IPS-NIHi11 (cell line): Measurements from ENCODE around the gene PRKRIP1.
"Not testable (repeated sequence)": the region's sequence is repeated elsewhere in the genome, so short reads cannot be mapped to it uniquely, and the experiment has no call there.

Experiments
- DNase-seq: peaks from one replicate; pipeline ENCODE4 v3.0.0; 2012; ENCODE audit warnings: mixed read lengths, low spot score

The PRKRIP1 gene, protein sequence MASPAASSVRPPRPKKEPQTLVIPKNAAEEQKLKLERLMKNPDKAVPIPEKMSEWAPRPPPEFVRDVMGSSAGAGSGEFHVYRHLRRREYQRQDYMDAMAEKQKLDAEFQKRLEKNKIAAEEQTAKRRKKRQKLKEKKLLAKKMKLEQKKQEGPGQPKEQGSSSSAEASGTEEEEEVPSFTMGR

DNA sequence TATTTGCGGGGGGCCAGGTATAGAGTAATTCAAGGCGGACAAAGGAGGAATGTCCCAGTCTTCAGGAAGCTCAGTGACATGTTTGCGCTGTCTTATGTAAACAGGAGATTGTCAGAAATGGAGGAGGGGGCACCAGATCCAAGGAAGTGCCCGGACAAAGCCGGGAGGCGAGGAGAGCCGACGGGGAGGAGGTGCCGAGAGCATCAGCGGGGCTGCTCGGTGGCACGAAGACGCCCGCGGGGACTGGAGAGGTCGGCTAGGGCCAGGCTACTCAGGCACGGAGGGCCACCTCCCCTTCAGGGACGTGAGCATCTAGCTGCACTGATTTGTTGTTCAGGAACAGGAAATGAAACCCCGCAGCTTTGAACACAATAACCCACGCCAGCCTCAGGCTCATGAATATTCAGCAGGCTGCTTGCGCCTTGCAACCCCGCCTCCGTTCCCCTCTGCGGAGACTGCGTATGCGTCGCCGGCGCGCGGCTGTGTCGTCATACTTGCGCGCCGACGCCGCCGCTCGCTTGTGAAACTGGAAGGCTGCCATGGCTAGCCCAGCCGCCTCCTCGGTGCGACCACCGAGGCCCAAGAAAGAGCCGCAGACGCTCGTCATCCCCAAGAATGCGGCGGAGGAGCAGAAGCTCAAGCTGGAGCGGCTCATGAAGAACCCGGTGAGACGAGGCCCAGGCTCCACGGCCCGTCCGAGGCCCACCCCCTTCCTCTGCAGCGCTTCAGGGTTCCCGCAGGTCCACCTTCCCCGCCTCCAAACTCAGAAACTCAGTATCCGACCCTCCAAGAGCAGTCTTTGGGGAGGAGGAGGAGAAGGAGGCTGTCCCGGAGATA, at the start of gene PRKRIP1:
TSS of gene PRKRIP1 (plus strand) at position 491 of the 837 bp plus-strand sequence. CDS start at position 540, 49 bp downstream.
- DNase-seq = peak; percentile 94

DNA sequence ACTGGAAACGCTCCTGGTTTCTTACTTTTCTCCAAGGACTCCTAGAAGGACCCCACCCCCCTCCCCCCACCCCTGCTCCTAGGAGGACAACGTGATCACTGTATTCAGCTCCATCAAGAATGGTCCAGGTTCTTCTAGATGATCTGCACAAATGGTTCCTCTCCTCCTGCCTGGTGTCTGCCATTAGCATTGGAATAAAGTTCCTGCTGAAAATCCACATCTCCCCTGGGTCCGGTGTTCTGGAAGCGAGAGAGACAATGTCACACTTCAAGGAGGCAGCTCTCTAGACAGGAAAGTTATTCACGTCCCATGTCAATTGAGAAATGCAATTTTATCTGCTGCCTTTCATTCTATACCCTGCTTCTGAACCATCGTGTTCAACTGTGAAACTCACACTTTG, 49.2 kb upstream of the PRKRIP1 start:
- not testable (repeated sequence) for DNase-seq

DNA sequence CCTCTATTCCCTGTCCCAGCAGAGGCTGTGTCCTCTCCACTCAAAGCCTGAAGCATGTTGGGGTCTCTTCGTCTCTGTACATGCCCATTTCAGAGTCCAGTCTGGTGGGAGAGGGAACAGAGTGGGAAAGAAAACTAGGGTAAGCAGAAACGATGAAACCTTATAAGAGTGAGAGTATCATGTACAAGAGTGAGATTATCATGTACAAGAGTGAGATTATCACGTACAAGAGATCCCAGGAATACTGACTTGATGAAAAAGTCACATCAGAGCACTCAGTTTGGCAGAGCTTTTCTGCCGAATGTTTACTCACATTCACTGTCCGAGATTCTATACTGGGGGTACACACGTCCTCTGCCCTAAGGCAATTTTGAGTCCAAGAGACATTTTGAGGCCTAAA, 39.8 kb upstream of the PRKRIP1 start, which contains the start of gene SPDYE6:
TSS of gene SPDYE6 (minus strand) at position 101 of the 400 bp plus-strand sequence. CDS start 421 bp downstream, outside the sequence.
- DNase-seq = not testable (repeated sequence)

DNA sequence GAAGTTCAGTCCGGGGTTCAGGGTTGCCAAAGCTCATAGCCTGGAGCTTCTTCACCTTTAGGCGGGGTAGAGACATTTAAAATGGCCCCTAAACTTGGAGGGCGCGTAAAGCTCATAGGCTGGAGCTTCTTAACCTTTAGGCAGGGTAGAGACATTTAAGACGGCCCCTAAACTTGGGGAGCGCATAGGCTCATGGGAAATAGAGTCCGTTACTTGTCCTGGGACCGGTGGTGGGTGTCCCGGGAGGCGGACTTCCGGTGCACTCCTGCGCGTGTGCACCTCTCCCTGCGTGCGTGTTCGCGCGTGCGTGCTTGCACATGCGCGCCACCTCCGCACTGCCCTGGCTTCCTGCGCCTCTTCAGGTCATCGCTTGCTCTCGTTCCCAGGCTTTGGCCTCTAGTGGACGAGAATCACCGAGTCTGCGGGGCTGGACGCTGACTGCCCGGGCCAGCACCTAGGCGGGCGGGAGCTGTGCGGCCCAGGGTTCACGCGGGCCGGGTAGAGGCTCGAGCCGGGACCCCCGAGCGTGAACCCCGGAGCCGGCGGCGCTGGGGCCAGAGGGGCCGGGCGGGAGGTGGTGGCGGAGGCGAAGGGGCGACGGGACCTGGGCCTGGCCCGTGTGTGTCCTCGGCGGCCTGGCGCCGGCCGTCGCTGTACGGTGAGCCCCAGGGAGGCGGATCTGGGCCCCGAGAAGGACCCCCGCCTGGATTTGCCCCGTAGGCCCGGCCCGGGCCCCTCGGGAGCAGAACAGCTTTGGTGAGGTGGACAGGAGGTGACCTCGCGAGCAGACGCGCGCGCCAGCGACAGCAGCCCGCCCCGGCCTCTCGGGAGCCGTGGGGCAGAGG, 32.4 kb upstream of the PRKRIP1 start:
- peak; percentile 82 for DNase-seq

DNA sequence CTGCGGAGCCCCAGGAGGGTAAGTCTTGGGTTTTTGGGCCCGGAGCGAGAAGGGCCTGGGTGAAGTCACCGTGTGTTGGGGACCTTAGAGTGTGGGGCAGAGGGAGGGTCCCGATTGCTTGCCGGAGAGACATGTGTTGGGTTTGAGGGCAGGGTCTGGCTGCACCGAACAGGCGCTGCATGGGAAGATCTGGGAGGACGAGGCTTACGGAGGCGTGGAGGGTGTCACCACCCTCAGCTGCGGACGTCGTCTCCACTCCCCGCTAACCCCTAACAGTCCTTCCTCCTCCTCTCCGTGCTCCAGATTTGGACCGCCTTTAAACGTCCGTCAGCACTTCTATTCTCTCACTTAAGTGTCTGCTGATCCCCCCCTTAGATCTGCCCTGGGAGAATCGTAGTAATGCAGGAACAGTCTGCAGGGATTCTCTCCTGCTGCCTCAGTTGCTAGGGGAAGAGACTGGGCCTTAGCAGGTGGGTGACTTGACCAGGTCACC, 31.7 kb upstream of the PRKRIP1 start:
- not testable (repeated sequence) for DNase-seq

DNA sequence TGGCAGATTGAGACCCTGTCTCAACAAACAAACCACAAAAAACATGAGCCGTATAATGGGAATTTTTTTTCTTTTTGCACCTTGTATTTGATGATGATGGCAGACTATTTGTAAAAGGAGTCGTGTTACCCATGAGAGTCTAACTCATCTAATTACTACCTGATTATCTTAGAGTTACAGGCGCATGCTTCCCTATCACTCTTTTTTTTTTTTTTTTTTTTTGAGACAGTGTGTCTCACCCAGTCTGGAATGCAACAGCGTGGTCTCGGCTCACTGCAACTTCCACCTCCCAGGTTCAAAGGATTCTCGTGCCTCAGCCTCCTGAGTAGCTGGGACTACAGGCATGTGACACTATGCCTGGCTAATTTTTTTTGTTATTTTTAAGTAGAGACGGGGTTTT, 30.8 kb upstream of the PRKRIP1 start:
- DNase-seq = not testable (repeated sequence)

DNA sequence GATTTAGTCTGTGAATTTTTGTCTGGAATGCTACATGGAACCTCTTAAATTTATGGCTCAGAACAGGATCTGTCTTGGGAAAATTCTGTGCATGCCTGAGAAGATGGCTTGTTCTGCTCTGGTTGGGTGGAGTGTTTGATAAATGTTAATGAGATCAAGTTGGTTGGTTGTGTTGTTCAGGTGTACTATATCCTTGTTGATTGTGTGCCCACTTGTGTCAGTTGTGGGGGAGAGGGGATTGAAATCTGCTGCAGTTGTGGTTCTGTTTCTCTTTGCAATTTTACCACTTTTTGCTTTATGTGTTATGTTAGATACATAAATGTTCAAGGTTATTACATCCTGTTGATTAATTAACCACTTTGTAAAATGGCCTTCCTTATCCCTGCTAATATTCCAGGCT, 26.1 kb upstream of the PRKRIP1 start:
- not testable (repeated sequence) for DNase-seq

DNA sequence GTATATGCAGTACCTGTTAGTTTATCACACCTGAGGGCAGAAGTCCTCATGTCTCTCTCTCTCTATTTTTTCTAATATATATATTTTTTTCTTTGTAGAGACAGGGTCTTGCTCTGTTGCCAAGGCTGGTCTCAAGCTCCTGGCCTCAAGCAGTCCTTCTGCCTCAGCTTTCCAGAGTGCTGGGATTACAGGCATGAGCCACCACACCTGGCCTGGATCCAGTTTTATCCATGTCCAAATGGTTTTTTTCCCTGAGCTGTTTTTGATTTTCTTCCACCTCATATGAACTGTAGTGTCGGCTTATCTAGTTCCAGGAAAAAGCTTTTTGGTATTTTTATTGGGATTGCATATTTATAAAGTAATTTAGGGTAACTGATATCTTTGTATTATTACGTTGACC, 23.4 kb upstream of the PRKRIP1 start:
- DNase-seq = not testable (repeated sequence)

DNA sequence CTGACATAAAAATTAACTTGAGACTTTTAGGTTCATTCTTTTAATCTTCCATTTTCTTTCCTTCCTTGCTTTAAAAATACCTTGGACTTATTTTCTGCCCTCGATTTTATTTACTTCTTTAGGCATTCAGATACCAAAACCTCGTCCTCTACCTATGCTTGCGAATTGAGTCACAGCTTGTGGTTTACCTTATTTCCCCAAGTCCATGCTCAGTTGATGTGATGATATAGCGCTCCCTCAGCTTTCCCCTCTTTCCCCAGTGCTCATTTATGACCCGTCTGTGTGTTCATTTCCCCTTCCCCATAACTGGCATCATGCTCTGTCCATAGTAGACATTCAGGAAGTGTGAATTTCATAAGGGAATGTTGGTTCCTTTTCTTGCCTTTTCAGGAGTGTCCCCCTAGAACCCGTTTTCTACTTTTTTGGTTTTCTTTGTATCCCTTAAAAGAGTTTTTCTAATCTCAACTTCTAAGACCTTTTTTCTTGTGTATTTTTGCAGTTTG, 19.1 kb upstream of the PRKRIP1 start:
- no peak for DNase-seq

DNA sequence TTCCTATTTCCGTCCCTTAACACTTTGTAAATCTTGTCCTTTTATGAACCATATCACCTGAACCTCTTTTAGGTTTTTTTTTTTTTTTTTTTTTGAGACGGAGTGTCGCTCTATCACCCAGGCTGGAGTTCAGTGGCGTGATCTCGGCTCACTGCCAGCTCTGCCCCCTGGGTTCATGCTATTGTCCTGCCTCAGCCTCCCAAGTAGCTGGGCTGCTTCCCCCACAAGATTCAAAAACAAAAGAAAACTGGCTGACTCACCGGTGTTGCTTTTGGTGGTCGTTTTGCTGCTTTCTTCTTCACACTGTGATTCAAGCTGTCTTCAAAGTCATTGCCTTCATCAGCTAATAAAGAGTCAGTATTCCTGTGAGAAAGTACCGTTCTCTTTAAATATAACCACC, 15.3 kb upstream of the PRKRIP1 start:
- DNase-seq = not testable (repeated sequence)

DNA sequence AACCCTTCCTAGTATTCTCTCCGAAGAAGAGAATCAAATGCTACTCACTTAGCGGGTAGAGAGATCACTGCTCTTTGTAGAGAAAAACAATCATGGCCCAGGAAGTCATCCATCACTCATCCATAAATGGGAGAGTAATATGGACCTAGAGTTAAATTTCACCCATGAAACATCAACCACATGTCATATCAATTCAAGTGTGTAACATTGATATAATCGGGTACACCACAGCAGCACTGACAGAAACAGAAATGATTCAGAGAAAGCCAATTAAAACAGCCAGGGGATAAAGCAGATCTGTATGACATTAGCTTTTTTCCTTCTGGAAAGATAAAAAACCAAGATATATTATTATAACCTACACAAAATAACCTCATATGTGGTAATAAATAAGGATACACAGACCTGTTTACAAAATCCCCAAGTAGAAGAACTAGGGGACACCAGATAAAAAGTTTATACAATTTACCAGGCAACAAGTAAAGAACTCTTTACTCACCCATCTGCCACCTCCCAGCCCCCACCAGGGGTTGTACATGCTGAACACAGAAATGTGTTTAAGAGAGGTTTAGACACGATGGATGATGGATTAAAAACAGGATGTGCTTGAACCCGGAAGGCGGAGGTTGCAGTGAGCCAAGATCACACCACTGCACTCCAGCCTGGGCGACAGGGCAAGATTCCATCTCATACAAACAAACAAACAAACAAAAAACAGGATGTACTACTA, 14.3 kb upstream of the PRKRIP1 start:
- DNase-seq = not testable (repeated sequence)

DNA sequence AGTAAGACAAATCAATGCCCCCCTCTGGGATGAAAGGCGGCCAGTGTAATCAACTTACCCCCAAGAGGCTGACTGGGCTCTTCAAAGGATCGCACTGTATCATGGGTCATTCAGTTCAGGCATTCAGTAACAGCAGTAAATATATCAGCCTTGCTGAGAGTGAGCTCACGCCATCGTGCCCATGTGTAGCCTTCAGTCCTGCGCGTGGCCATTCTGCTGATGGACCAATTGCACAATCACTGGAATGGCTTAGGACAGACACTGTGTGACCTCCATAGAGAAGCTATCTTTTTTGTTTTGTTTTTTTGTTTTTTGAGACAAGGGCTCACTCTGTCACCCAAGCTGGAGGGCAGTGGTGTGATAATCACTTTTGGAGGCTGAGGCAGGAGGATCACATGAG, 9.1 kb upstream of the PRKRIP1 start:
- DNase-seq = no peak

DNA sequence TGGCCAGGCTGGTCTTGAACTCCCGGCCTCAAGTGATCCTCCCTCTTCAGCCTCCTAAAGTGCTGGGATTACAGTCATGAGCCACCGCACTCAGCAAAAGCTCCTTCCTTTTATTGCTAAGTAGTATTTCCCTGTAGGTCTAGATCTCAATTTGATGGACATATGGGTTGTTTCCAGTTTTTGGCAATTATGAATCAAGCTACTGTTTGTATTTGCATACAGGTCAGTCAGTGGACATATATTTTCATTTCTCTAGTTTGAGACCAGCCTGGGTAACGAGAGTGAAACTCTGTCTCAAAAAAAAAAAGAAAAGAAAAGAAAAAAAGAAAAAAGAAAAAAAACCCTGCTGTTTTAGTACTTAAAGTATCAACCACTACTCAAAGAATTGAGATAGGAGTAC, 6.4 kb upstream of the PRKRIP1 start:
- no peak for DNase-seq

DNA sequence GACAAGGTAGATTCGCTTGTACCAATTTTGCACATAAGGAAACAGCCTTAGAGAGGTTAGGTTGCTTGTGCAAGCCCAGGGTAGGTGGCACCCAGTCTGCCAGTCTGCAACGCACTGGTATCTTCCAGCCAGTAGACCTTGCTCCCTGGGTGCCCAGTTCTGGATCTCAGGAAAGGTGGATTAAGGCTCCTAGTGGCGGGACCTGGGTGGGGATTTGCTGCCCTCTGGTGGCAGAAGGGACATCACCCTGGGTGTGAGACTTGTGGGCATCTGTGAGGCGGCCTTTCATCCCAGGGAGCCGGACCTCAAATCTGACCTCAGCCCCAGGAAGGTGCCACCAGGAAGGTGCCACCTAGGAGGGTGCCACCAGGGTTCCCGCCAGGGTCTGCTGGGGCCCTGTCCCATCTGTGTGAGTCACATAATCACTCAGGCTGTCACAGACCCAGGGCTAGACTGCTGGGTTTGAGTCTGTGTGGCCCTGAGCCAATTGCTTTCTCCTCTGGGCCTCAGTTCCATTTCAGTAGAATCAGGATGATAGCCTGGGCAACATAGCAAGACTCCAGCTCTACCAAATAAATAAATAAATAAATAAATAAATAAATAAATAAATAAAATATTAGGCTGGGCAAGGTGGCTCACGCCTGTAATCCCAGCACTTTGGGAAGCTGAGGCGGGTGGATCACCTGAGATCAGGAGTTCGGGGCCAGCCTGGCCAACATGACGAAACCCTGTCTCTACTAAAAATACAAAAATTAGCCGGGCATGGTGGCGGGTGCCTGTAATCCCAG, 5.3 kb upstream of the PRKRIP1 start:
- DNase-seq = peak; percentile 88

DNA sequence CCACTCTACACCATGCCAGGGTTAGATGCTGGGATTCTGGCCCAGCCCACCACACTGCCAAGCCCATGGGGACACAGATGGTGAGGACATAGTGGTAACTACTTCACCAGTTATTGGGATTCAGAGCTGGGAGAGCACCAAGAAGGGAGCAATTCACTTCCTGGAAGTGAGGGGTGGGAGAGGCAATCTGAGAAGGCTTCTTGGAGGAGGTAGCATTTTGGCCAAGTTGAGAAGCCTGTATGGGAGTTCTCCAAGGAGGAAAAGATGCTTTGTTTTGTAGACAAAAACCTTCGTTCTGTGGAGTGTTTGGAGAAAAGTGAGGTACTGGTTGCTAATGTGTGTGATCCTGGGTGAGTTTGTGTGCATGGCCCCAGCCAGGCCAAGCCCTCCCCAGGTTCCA, 3.8 kb upstream of the PRKRIP1 start:
- no peak for DNase-seq

DNA sequence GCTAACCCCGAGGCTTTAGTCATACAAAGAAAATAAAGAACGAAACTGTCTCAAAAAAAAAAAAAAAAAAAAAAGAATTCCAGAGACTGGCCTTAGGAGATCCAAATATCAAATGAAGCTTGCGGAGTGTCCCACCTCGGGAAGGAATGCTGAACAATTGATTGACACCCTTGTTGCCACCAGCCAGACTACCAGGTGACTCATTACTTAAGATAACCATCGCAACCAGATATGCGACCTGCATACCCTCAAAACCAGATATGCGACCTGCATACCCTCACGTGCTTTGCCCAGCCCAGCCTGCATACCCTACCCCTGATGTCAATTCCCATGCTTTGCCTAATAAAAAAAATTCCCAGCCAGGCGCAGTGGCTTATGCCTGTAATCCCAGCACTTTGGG, 2.7 kb upstream of the PRKRIP1 start:
- DNase-seq = no peak

DNA sequence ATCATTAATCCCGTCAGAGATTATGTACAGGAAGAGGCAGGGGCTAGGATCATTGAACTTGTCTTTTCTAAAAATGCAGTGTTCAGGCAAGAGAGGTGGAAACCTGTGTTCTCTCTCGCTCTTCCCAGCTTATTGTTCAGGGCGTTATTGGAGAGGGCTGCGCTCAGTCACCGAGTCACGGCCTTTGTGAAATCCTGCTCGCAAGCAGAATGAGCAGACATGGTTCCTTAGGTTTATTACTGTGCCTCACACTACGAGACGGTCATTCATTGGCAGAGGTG, 631 bp upstream of the PRKRIP1 start:
- no peak for DNase-seq

DNA sequence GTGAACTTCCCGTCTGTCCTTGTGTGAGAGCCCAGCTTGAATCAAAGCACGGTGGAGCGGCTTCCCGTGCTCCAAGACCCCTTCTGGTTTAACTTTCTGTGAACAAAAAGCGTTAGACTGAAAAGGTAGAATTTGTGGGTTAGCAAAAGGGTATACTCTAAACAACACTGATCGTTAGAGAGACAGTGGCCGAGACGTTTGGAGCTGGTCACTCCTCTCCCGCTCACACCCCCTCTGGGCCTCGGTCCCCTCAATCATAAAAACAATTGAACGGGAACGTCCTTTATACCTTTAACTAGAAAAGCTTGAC, 502 bp downstream of the PRKRIP1 start:
- DNase-seq = no peak

DNA sequence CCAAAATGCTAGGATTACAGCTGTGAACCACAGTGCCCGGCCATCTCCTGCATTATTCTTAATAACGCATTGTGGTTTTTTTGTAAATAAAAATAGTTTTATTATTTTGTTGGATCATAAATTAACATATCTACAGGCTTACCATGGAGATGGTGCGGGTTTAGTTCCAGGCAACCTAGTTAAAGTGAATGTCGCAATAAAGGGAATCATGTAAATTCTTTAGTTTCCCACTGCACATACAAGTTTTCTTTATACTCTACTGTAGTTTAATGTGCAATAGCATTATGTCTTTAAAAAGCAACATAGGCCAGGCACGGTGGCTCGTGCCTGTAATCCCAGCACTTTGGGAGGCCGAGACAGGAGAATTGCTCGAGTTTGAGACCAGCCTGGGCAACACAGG, 2.4 kb downstream of the PRKRIP1 start:
- DNase-seq = no peak

DNA sequence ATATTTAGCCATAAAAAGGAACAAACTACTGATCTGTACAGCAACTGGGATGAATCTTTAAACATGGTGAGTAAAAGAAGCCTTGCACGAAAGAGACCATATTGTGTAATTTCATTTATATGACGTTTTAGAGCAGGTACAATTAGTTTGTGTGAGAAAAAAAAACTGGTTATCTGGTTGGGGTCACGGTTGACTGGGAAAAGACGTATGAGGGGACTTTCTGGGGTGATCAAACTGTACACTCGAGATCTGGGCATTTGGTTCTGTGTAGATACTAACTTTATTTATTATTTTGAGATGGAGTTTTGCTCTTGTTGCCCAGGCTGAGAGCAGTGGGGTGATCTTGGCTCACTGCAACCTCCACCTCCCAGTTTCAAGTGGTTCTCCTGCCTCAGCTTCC, 4.2 kb downstream of the PRKRIP1 start:
- DNase-seq = no peak

DNA sequence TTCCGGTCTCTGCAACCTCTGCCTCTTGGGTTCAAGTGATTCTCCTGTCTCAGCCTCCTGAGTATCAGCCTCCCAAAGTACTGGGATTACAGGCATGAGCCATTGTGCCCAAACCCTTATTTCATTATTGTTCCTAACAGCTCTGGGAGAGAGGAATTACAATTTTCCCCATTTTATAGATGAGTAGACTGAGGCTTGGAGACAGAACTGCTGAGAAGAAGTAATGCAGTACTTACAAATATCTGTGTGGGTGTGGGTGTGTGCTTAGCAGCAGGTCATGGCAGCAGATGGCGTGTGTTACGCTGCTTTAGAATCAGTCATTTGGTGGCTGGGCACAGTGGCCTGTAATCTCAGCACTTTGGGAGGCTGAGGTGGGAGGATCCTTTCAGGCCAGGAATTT, 7.4 kb downstream of the PRKRIP1 start:
- no peak for DNase-seq
